Endothelial cell of umbilical vein (primary cell): ENCODE results near the gene PAX8. TPM values are rescaled to one million over a fixed set of nuclear protein-coding genes. Genes with fewer than 3 reads are reported as not detected.

Experiments used
- BruUV-seq: library from RNA; stranded (reverse); fragments of 400-500 nt; replicated peaks from 2 replicates; lab custom pipeline; 2021; lab: Mats Ljungman, UMichigan
- CTCF ChIA-PET: fragments of 300-600, 350-600 bp; sonication (Branson Sonifier 250); formaldehyde crosslinking; loops from one replicate; lab custom pipeline; 2021; ENCODE audit warnings: antibody characterized with exemption, inconsistent platforms; lab: Charles Lee
- POLR2A ChIA-PET: fragments of 300-600, 350-600 bp; sonication (Branson Sonifier 250); formaldehyde crosslinking; loops from one replicate; lab custom pipeline; 2021; ENCODE audit warnings: antibody characterized with exemption, inconsistent platforms; lab: Charles Lee
- DNase-seq: peaks from one replicate; pipeline ENCODE4 v3.0.0-alpha.2; 2011; ENCODE audit warnings: low read depth, low spot score
- FAIRE-seq: peaks from 2 replicates; lab custom pipeline; 2011; peaks lifted over from hg19 to GRCh38; lab: Jason Lieb, UNC
- H2AFZ ChIP-seq: 2 replicates; pipeline ENCODE4 v1.6.0; 2012; ENCODE audit warnings: low read depth, low read length, control low read depth, inconsistent platforms
- H3K27ac ChIP-seq: 2 replicates; pipeline ENCODE4 v1.5.1; 2011; ENCODE audit warnings: low read depth, mild to moderate bottlenecking, control low read depth, low read length, moderate library complexity; ENCODE audit not compliant: insufficient read depth
- H3K27me3 ChIP-seq, 2 experiments: 2 replicates each; pipeline versions ENCODE4 v1.6.0 to v1.6.1; 2011; ENCODE audit warnings: low read length in 2 of 2, mixed read lengths in 1 of 2; ENCODE audit not compliant: control insufficient read depth in 2 of 2, insufficient read depth in 2 of 2
- H3K36me3 ChIP-seq, 2 experiments: 2 replicates in 1 of 2; 3 replicates in 1 of 2; pipeline ENCODE4 v1.5.1; 2011; ENCODE audit warnings: low read length in 2 of 2, mild to moderate bottlenecking in 1 of 2, moderate library complexity in 1 of 2; ENCODE audit not compliant: control insufficient read depth in 2 of 2, insufficient read depth in 2 of 2; ENCODE audit errors: extremely low read depth in 1 of 2
- H3K4me1 ChIP-seq: 3 replicates; pipeline ENCODE4 v1.5.1; 2011; ENCODE audit warnings: mild to moderate bottlenecking, low read length; ENCODE audit not compliant: control insufficient read depth, insufficient read depth; ENCODE audit errors: extremely low read depth
- H3K4me2 ChIP-seq: 2 replicates; pipeline ENCODE4 v1.6.1; 2011; ENCODE audit warnings: low read length, control low read depth, mixed read lengths; ENCODE audit not compliant: insufficient read depth
- H3K4me3 ChIP-seq, 3 experiments: fragments of 200-600 bp in 1 of 3; sonication (generic), shearing (Covaris generic) in 1 of 3; replicated peaks in 1 of 3; 2 replicates each; pipeline ENCODE4 v1.5.1; 2011 to 2016; ENCODE audit warnings: control low read depth in 3 of 3, low read length in 3 of 3, mild to moderate bottlenecking in 2 of 3, inconsistent platforms in 1 of 3, low read depth in 1 of 3, moderate library complexity in 1 of 3; ENCODE audit not compliant: insufficient read depth in 1 of 3
- H3K79me2 ChIP-seq: 2 replicates; pipeline ENCODE4 v1.6.0; 2012; ENCODE audit warnings: low read length, inconsistent platforms; ENCODE audit not compliant: control insufficient read depth, insufficient read depth
- H3K9ac ChIP-seq: replicated peaks from 2 replicates; pipeline ENCODE3; 2011; ENCODE audit warnings: low read length, control low read depth; ENCODE audit not compliant: insufficient read depth; ENCODE audit errors: extremely low read depth
- H3K9me1 ChIP-seq: replicated peaks from 3 replicates; pipeline ENCODE4 v1.6.0; 2011; ENCODE audit warnings: mild to moderate bottlenecking, low read length; ENCODE audit not compliant: control insufficient read depth, insufficient read depth; ENCODE audit errors: extremely low read depth
- H3K9me3 ChIP-seq: replicated peaks from 2 replicates; pipeline ENCODE4 v1.5.1; 2012; ENCODE audit warnings: low read length, inconsistent platforms; ENCODE audit not compliant: control insufficient read depth, insufficient read depth
- H4K20me1 ChIP-seq: replicated peaks from 2 replicates; pipeline ENCODE3; 2011; ENCODE audit warnings: mild to moderate bottlenecking, low read length; ENCODE audit not compliant: control insufficient read depth, insufficient read depth; ENCODE audit errors: extremely low read depth
- EZH2 ChIP-seq: IDR thresholded peaks from 2 replicates; pipeline ENCODE4 v1.6.1; 2012; ENCODE audit warnings: borderline replicate concordance, low read depth, mild to moderate bottlenecking, moderate library complexity, low read length, inconsistent platforms; ENCODE audit not compliant: severe bottlenecking
- FOS ChIP-seq: IDR thresholded peaks from 2 replicates; pipeline ENCODE4 v1.6.1; 2011; ENCODE audit warnings: mild to moderate bottlenecking, low read length, moderate library complexity, borderline replicate concordance; ENCODE audit not compliant: insufficient read depth
- GATA2 ChIP-seq: IDR thresholded peaks from 2 replicates; pipeline ENCODE4 v1.7.0; 2011; ENCODE audit warnings: low read depth, mild to moderate bottlenecking, moderate library complexity, mixed read lengths, low read length; ENCODE audit not compliant: insufficient read length, insufficient read depth
- JUN ChIP-seq: IDR thresholded peaks from 2 replicates; pipeline ENCODE4 v1.6.1; 2011; ENCODE audit warnings: borderline replicate concordance, low read depth; ENCODE audit not compliant: insufficient read length, insufficient read depth
- POLR2A ChIP-seq: IDR thresholded peaks from 2 replicates; pipeline ENCODE4 v1.6.1; 2012; ENCODE audit warnings: low read depth, mild to moderate bottlenecking, control low read depth, low read length
- dilution Hi-C: fragments of 300-500 bp; cut with MboI; formaldehyde crosslinking; loops from one replicate; pipeline ENCODE4 v1.15.0; 2019; ENCODE audit warnings: low sequenced_read_pairs; ENCODE audit not compliant: extremely low pct_ligation_motif_present
- intact Hi-C: fragments of 100-400 bp; cut with micrococcal nuclease; formaldehyde crosslinking; loops from one replicate; pipeline ENCODE4 v1.10.0; 2022
- polyA plus RNA-seq, 4 experiments: library from polyadenylated mRNA; depleted of rRNA in 3 of 4; stranded (reverse) in 3 of 4; unstranded in 1 of 4; fragments of >200 nt; gene quantifications; 2 replicates each; pipeline versions ENCODE4 v1.2.1 to v1.2.3, GENCODE V29; 2011 to 2012; ENCODE audit warnings: missing spikeins in 1 of 4
- total RNA-seq: library from RNA; stranded (reverse); gene quantifications from 2 replicates; pipeline ENCODE4 v1.2.3, GENCODE V29; 2021
- TF ChIP-seq, protein P1 (sequence below), 2 donors: IDR thresholded peaks; 1 replicate in 1 of 2; 2 replicates in 1 of 2; pipeline ENCODE4 v1.5.1; 2011; ENCODE audit warnings: low read length in 2 of 2, mild to moderate bottlenecking in 2 of 2, moderate library complexity in 2 of 2, control low read depth in 1 of 2, inconsistent platforms in 1 of 2, low read depth in 1 of 2; ENCODE audit not compliant: insufficient read depth in 1 of 2; ENCODE audit errors: extremely low read depth in 1 of 2

Gene PAX8
- total and polyA plus RNA-seq, 2 donors (not counting 3 experiments of a cell fraction or from before 2014, with no cell fraction given): 0.22 to 0.62 TPM

GRCh38 chr2:113275556-113276215, 3.0 kb downstream of the PAX8 start:
- H3K79me2 ChIP-seq: no peaks in the 10 kb centered on the region
- H4K20me1 ChIP-seq: no peaks in the 10 kb centered on the region
- H2AFZ ChIP-seq: no peak overlapping the region
- dilution Hi-C loops: no loop called here
- BruUV-seq: no TSS peak
- H3K36me3 ChIP-seq: no peaks in the 10 kb centered on the region
- no peak overlapping the region for H3K9ac ChIP-seq
- DNase-seq: no peak
- CTCF ChIA-PET: interaction anchor here (0.8 to 1.0 kb wide), 2 partner anchors 71 to 115 kb away, joined by 3 to 5 read pairs; no protein-coding TSS in a partner anchor
- H3K4me1 ChIP-seq: no peaks in the 10 kb centered on the region
- H3K27me3 ChIP-seq: peaks cover 69 to 92% of the 10 kb centered on the region in 2 experiments
- H3K4me2 ChIP-seq: no peak overlapping the region
- POLR2A ChIA-PET: no interaction called here
- intact Hi-C loops: no loop called here
- no peak overlapping the region for H3K27ac ChIP-seq
- H3K9me3 ChIP-seq: no peaks in the 10 kb centered on the region
- no peak for TF ChIP-seq JUN
- no peak for TF ChIP-seq FOS
- TF ChIP-seq, protein P1, sequence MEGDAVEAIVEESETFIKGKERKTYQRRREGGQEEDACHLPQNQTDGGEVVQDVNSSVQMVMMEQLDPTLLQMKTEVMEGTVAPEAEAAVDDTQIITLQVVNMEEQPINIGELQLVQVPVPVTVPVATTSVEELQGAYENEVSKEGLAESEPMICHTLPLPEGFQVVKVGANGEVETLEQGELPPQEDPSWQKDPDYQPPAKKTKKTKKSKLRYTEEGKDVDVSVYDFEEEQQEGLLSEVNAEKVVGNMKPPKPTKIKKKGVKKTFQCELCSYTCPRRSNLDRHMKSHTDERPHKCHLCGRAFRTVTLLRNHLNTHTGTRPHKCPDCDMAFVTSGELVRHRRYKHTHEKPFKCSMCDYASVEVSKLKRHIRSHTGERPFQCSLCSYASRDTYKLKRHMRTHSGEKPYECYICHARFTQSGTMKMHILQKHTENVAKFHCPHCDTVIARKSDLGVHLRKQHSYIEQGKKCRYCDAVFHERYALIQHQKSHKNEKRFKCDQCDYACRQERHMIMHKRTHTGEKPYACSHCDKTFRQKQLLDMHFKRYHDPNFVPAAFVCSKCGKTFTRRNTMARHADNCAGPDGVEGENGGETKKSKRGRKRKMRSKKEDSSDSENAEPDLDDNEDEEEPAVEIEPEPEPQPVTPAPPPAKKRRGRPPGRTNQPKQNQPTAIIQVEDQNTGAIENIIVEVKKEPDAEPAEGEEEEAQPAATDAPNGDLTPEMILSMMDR (IDR thresholded peaks at IDR 0.05; ENCODE audit: extremely low read depth in 1 of 2, insufficient read depth in 1 of 2, low read depth in 1 of 2, low read length in 2 of 2): no peak
- no peak for TF ChIP-seq POLR2A
- no peak for TF ChIP-seq GATA2
- TF ChIP-seq EZH2: peak; percentile 85
- H3K9me1 ChIP-seq: no peaks in the 10 kb centered on the region
- no peak overlapping the region for H3K4me3 ChIP-seq
- FAIRE-seq: no peak
